CD4-positive, alpha-beta T cell treated with Interleukin-10 for 1 hour (primary cell): ENCODE data around the gene PADI6.
"Not testable (repeated sequence)": the region's sequence is repeated elsewhere in the genome, so short reads cannot be mapped to it uniquely, and the experiment has no call there.

Source experiments
- DNase-seq: peaks from one replicate; pipeline ENCODE4 v3.0.0-alpha.2; 2020

The PADI6 gene

DNA sequence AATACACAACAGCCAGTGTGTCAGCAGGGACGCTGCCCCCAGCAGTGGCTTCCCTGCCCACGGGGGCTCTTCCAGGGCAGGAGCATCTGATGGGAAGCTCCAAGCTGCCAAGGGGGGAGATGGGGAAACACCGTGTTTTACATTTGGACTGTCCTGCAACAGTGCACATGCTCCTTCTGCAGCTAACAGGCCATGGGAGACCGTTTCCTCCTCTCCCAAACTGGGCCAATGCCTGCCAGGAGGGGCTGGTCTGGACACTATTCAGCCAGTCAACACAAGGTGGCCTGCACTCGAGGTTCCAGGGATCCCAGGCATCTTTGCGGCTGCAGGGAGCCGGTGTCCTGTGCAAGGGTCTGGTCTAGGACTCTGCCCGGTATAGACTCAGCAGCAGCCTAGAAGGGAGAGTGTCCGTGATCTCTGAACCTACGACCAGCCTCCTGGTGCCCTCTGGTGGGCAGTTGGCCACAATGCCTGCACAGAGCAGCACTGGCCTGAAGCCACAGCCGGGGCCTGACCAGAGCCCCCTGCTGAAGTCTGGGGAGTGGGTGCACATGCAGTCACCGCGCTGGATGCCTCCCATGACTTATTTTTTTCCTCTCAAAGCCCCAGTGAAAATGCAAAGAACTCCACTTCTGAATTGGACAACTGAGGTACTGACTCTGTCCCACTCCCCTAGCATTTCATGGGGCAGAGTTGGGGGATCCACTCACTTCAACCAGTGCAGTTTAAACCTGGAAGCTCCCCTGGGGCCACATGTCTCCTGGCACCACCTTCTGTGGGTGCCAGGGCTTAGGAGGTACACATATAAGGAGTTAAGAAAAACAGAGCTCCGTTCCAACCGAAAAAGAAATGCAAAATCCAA lies 34.1 kb downstream of the PADI6 start:
- peak; percentile 42 for DNase-seq

DNA sequence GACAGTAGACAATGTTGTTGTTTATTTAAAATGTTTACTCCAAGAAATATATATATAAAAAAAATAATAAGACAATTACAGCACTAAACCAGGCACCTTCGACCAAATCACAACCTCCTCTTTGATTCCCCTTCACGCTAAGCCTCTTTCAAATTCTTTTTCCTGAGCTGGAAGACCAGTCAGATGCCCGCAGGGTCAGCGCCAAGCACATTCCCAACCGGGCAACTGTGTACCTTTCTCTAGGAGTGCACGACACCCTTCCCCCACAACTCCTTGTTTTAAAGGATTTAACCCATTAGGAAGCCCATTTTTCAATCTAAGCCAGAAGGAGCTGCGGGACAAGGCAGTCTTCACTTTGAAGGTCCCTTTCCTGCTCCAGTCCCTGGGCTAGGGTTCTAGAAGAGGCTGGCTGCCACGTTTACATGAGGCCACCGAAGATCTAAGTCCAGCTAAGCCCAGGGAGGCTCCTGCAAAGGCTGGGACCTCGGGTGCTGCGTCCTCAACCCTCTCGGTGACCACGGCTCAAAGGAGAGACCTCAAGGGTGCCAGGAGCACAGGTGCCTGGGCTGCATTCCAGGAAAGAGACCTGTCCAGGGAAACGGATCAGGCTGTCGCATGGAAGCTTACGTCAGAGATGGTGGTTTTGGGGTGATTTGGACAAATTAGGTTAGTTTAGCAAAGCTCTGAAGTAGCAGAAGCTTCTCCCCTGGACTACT lies 34.9 kb downstream of the PADI6 start:
- DNase-seq, result not testable (repeated sequence)

DNA sequence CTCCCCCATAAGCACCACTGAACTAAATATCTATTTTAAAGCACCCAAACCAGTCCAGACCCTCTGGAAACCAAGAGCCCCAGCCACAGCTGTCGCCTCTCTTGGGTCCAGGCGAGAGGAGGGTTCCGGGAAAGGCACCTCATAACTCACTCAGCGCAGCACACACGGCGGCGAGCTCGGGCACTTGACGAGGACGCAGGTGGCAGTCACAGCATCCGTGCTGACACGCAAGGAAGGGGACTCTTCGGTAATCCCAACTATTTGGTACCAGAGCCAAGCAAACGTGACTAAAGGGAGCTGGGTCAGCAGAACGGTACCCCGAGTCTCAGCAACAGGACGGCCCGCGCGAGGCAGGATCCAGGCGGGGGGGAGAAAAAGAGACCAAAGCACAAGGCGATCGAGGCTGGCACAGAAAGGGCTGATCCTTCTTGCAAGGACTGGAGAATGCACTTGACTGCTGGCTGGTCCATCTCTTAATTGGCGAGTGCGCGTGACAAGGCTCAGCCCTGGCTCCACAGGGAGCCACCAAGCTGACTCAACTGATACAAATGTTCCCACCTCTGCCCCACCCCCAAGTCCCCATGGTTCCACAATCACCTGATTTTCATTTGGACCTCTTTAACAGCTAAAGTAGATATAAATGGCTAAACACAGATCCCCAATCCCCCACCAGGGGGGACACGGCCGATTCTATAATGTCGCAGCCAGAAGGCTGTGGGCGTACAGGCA lies 36.0 kb downstream of the PADI6 start:
- not testable (repeated sequence) for DNase-seq

DNA sequence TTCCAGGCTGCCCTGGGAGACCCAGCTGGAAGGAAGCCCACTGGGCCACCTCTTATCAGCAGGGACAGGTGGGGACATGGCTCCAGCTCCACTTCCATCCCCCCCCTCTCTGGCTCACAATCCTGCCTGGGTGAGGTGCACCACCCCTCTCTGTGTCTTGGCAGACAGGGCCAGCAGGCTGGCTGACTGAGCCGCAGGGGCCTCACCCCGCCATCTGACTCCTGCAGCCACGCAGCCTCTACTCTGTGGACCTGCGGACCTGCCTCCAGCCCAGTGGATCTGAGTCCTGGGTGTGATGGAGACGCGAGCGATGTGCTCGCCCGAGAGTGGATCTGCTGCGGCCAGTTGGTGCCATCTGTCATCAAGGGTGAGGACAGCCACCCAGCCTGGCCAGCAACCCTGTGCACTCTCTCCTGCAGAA lies 37.4 kb downstream of the PADI6 start:
- DNase-seq, result no peak

DNA sequence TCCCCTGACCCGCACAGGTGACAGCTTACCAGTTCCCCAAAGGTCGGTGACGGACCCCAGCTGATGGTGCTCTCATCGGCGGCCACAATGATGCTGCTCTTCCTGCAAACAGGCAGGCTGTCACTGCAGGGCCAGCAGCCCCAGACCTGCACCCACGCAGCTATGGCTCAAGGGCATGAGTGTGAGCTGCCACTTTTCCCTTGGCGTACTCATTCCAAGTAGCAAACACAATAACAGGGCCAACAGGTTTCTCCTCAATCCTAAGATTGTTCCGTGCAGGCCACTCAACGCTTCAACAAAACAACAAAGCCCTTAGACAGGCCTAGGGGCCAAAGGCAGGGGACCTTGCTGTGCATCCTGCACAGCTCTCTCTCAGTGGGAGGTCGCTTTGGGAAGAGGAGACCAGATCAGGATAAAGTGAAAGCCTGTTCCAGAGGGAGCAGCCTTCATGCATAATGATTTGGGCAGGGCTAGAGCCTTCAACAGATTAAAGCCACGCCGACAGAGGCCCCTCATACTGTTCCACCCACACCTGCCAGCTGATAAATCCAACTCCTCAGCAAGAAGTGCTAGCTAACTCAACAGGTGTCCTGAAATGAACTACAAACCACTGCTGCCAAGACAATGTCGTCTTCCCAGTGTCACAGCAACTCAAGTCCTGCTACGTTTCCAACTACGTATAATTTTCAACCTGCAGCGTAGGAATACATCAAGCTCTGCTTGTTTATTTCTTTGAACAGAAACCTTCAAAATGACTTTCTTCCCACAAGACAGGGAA lies 40.3 kb downstream of the PADI6 start:
- DNase-seq, result no peak

DNA sequence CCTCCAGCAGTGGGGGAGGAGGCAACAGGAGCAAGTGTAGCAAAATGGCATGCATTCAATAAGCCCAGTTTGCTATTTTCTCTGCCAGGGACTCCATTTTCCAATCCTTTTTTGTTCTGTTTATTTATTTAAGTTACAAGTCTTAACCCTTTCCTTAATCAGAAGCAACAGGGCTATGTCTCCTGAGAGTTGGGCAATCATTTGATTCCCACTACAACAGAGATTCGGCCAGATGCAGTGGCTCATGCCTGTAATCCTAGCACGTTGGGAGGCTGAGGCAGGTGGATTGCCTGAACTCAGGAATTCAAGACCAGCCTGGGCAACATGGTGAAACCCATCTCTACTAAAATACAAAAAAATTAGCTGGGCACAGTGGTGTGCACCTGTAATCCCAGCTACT lies 42.0 kb downstream of the PADI6 start:
- no peak for DNase-seq

DNA sequence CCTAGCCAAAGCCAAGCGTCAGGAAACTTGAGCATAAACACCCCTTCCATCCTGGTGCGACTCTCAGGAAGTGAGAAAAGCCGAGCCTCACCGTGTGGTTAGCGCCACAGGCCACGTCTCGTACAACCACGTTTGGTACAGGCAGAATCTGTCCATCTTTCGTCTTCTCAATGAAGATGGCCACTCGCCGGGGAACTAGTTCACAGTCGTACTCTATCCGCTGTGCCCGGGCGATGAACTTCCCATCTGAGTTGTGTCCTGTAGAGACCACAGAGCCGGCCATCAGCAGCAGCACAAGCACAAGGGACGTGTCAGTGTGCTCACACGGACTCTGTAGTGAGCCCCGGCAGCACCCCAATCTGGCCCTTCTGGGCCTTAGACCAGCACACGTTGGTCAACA lies 44.4 kb downstream of the PADI6 start:
- no peak for DNase-seq

DNA sequence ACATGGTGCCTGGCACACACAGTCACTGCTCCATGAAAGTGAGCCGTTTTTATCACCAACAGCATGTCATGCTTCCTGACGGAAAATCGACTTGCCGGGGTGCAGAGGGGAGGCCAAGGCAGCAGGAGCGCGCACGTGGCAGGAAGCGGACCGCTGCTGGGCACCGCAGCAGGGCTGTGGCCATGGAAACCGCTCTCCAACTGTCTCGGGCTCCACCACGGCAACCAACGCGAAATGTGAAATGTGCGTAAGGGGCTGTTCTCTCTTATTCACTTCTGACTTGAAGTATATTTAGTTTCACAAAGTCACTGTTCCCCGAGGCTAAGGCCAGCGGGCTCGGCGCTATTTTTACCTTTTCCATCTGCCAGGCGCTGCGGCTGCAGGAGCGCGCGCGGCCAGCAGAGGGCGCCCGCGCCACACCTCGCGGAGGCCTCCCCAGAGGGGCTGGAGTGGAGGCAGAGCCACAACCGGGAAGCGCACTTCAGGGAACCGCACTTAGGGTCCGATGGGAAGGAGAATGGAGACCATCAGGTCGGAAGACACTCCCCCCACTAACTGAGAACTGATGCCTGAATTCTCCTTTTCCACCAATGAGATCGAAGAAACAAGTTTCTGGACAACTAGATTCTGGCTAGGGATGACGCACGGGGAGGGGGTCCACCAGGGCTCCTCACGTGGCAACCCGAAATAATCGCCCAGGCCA lies 47.8 kb downstream of the PADI6 start:
- peak; percentile 67 for DNase-seq

DNA sequence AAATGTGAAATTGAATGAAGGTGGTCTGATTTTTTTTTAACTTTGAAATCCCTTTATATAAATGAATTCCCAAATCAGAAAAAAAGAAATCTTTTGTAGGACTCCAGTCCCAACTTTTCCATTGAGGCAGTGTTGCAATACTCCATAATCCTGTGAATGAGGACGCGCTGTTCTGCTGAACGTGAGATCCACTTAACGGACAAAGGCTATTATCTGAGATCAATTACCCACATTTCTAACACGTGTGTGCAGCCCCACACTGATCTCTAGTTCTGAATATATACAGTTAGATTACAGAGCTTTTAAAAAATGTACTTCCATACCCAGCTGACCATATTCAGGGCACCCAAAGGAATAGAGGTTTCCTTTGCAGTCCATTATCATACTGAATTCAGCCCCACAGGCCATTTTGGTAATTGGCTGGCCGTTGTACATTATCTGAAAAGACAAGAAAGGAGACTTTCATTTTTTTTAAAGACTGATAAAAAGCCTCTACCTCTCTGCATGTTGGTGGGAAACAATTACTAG lies 48.5 kb downstream of the PADI6 start:
- DNase-seq, result no peak

DNA sequence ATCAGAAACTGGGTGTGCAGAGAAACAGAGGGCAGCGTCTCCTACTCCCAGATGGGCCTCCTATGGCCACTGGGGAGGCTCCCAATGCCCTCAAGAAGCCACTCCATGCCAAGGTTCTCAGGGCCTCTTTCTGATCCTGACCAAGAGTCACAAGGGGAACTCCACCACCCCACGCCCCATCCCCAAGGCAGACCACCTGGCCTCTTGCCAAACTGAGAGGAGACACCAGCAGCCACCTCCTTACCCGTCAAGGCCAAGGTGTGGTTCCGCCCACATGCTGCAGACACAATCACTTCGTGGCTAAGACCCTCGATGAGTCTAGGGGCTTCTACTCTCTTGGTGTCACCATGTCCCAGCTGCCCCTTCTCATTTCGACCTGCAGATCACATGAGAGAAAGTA lies 50.5 kb downstream of the PADI6 start:
- DNase-seq, result no peak

DNA sequence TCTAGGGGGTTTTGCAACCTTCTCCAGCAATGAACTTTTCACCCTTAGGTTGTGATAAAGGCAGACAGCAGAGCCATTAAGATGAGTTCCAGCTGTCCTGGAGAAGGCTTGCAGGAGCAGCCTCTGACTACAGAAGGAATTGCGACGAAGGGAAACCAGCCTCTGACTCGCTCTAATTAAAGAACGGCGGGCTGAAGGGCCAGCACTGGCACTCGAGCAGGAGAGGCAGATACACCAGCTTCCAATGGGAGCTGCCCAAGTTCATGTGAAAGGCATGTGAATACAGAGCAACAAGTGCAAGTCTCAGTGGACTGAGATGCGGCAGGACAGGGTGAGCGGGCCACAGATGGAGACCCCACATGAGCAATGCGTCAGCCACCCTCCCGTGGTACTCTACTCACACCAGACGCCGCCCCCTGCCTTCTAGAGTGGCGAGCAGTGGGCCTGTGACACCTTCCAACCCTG lies 51.8 kb downstream of the PADI6 start:
- no peak for DNase-seq

DNA sequence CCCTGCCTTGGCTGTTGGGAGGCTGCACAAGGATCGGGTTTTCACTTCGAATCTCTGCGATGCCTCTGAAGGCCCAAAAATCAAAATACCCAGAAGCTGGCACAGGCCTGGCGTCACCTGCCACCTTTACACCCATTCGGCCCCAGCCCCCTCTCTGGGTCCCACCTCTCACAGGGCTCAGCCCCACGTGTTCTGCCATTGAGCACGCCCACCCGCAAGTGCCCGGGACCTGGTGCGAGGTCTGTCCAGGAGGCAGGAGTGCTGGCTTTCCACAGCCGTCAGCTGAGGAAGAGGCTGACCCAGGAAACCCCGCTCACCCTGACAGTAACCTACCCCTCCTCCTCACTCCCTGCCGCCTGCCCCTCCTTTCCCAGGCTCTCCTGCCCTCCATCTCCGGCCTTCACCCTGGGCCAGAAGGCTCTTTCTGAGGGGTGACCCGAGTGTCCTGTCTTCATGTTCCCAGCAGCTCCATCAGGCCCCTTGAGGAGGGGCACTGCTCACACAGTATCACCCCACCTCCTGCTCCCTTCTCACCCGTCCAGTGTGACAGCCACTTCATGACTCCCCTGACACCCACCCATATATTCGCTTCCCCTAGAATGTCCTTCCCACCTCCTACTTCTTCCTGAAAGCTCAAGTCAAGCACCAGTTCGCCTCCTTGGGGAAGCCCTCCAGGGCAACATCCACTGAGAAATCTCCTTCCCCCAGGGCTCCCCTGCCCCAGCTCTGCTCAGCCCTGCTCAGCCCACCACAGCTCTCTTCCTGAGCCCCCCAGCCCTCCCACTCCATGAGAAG lies 54.0 kb downstream of the PADI6 start:
- DNase-seq, result no peak

DNA sequence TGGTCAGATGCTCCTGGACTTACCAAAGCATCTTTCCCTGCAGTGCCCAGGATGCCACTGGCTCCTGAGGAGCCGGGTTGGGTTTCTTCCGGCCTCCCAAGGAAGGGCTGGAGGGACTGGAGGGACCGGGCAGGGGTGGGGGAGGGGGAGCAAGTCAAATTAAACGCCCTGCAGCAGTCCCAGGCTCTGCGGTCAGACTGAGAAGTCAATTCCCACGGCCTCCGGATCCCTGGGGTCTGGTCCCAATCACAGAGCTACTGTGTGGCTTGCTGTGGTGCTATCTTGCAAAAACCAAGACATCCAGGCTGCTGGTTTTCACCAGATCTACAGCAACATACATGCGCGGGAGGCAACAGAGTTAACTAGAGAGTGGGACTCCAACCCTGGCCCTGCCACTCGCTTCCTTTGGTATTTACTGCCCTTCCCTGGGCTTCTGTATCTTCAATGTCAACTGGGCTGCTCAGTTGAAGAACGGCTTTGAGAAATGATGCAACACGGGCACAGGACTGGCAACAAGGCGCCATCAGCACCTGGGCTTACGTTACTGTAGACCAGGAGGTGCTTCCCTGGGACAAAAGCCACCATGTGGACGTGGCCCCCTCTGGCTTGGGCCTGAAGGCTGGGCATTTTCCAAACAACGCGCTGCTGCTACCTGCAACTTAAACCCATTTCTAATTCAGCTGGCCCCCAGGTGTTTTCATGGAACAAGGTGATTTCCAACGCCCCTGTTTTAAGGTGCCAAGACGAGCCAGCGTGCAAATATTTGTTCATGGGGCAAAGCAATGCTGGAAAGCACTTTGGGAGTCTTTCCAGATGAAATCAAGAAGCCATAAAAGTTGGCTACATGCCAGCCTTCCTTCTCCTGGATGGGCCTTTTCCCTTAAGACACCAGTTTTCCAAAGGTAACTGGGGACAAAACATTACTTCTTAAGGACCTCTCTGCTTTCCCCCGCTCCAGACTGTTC lies 56.0 kb downstream of the PADI6 start:
- DNase-seq, result no peak

DNA sequence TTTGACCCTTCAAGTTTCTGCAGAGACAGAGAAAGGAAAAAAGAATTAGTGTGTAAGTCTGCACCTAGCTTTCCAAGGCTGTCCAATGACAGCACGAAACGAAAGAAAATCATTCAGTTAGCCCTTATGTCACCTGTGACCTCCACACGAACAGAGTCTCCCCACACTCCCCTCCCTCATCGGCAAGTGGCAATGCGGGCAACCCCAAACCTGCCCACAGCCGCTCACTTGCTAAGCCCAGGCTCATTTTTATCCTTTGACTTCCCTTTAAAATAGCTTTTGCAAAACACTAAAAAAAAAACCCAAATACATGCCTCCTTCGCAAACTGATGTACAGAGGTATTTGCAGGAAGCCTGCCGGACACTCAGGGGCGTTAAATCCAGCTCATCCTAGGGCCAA lies 57.2 kb downstream of the PADI6 start:
- no peak for DNase-seq

DNA sequence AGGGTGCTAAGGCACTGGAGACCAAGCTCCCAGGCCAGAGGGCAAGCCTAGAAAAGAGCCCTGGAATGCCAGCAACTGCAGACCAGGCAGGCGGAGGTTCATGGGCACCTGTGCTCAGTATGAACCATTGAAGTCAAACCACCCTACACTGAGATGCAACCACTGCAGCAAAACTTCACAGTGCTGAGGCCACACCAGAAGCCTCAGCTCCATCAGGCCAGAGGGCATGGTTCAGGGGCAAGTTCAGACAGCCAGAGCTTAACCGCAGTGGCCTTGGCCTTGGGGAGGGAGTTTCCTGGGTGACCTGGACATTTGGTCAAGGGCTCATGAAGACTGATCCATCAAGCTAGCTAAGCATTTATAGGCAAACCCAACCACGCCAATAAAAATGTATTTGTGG lies 60.4 kb downstream of the PADI6 start:
- no peak for DNase-seq

DNA sequence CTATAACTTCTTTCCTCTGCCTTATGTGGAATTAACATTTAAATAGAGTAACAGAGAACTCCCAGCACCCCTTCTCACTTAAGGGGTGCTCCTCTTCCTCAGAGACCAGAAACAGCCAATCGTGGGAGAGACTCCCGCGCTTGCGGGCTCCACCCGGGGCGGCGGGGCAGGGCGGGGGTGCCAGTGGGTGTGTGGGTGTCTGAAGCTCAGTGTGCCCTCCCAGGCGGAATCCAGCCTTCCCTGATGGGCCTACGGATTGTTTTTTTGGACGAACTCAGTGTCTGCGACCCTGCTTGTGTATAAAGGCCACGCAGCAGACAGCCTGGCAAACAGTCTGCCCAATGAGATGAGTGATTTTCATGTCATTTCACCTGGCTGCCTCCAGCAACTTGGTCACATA lies 61.3 kb downstream of the PADI6 start:
- DNase-seq, result no peak

DNA sequence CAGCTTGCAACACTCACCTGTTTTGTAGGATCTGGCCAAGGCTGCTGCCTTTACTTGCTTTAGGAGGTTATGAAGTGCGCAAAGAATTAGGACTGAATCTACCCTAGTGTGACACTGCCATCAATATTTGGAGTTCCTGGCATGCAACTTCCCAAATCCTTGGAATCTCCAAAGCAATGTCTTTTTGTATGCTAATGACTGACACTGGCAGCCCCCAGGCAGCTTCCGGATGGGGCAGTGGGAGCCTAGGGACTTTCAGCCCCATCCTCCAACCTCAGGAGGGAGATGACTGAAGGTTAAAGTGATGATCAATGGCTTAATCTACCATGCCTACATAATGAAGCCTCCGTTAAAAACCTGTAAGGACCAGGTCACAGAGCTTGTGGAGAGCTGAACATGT lies 62.0 kb downstream of the PADI6 start:
- no peak for DNase-seq

DNA sequence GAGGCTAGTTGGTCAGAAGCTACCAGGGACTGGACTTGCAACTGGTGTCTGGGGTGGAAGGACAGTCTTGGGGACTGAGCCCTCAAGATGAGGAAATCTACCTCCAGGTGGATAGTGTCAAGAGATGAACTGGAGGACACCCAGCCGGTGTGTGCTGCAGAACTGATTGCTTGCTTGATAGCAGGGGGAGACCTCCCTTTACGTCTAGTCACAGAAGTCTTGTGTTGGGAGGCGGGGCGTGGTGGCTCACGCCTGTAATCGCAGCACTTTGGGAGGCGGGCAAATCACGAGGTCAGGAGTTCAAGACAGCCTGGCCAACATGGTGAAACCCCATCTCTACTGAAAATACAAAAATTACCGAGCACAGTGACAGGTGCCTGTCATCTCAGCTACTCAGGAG lies 62.6 kb downstream of the PADI6 start:
- no peak for DNase-seq

DNA sequence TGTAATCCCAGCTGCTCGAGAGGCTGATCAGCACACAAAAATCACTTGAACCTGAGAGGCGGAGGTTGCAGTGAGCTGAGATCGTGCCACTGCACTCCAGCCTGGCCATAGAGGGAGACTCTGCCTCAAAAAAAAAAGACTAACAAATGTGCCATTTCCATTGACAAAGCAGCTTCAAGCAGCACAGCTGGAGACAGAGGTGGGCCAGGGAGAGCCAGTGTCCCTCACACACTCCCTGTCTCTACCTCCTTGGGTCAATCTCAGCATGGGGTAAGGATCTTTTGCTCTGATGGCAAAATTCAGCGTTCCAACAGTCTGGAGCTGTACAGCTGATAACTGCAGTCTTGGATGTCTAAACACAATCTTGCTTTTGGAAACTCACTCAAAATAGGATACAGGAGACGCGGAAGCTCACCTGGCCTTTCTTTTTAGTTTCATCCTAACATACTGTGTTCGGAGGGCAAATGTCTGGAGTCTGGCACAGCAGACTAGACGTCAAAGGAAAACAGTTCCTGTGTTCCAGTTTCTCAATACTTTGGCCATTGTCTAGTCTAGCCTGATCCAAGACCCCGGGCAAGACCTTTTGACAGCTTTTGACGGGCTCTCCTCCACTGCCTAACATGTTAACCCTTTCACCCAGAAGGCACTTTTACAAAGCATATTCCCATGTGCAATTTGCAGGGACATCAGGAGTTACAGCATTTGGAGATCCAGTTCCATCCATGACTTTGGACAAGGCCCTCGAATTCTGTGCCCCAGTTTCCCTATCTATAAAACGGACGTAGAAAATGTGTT lies 64.6 kb downstream of the PADI6 start:
- DNase-seq, result no peak
